ENCODE results near the gene CSNK1A1L. TPM values are rescaled to one million over a fixed set of nuclear protein-coding genes. Genes with fewer than 3 reads are reported as not detected.
A peak's percentile ranks its signal among the peaks of the same experiment; 100 is the strongest.

The CSNK1A1L gene
- polyA plus RNA-seq (ENCODE audit: insufficient read depth in 1 of 5, insufficient read length in 5 of 5, low replicate concordance in 1 of 5): under 1 TPM in 4 of 5 donors, not detected in 1; 0.10 to 0.22 (median 0.16) TPM
- long read RNA-seq, donor 1: 0 reads
- long read RNA-seq, donor 2, partial matches to known transcripts: 0 of 2 reads
- long read RNA-seq, donor 2, other reads (novel, unspliced or antisense): 0 of 2 reads
- long read RNA-seq, donor 3: 0 reads
- long read RNA-seq, donor 4: 0 reads
- long read RNA-seq, donor 5: 0 reads
- long read RNA-seq, donor 6: 0 reads
- long read RNA-seq, donor 7: 0 reads
- long read RNA-seq, donor 8: 0 reads

DNA sequence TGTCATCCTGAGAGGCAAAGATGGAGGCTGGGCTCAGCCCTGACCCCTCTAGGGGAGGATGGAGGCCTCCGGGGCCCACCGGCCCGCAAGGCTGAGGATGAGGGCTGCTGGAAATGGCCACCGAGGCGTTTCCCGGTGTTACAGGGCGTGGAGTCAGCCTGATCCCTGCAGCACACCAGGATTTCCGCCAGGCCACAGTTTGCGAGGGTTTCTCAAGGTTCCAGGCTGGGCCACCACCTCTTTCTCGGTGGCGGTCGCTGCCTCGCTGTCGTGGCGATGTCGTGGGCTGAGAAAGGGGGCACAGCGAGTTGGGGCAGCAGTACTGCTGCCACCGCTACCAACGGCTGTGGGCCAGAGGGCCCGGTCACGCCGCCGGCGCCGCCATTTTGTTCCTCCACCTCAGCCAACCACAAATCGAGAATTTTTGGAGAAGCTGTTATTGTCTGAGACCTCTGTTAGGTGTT, at the start of gene CSNK1A1L:
Gene CSNK1A1L, minus strand, starts transcription at position 414 of the 464 bp plus-strand sequence. Its CDS starts 408 bp downstream, at position 6.
- no peak for DNase-seq

DNA sequence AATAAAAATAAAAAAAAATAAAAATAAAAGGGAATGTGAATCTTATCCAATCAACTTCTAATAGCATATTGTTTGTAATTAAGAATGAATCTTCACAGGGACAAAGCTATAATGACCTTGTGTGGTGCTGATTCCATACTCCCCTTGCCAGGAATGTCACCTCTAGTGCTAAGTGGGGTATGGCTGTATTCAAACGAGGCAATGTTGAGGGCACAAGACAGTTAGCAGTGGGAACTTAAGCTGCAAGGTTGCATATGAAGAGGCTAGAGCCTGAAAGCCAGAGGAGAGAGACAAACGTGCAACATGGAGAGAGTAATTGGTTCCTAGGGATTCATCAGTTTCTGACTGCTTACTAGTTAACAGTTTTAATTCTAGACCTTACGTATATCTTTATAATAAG, 43.9 kb upstream of the CSNK1A1L start:
- DNase-seq: no peak

DNA sequence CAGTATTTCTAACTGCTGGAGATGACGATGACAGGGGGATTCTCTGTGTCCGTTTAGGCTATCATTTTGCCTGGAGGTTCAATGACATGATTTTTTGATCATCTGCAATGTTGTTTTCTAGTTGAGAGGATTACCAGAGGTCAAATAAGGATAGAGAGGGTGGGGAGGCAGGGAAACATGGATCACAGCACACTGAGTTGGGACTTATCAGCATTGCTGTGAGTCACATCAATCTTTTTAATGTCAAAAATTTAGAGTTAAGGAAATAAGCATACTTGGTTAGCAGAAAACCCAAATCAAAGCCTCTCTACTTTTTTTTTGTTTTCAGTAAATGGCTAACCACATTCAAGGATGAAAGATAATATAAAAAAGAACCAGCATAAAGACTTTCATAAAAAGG, 43.0 kb upstream of the CSNK1A1L start:
- no peak for DNase-seq

DNA sequence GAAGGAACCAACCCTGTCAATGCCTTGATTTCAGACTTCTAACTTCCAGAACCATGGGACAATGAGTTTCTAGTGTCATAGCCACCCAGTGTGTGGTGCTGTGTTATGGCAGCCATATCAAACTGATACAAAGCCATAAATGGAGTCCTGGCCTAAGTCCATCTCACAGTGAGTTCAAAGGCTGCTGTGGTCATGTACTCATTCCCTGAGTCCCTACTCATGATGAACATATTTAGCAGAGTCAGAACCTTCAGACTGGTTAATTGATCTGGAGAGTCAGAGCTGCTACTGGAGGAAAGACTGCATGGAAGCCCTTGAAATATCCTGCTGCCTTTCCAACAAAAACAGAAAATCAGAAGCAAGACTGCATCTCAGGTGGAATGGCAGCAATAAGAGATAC, 39.2 kb upstream of the CSNK1A1L start:
- DNase-seq: no peak

DNA sequence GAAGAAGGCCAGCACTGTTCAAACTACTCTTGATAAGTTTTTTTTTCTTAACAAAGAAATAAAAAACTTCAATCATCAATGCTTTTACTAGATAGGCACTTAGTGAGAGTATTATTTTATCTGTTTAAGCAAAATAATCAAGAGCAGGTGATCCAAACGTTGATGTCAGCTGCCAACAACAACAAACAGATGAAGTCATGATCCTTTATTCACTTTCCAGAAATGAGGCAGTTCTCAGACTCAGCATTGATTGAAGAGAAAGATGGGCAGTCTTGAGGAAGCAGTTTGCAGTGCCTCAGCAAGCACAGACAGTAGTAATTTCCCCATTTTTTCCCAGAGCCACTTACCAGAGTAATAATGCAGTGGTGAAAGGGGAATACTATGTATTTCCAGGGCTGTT, 38.4 kb upstream of the CSNK1A1L start:
- no peak for DNase-seq

DNA sequence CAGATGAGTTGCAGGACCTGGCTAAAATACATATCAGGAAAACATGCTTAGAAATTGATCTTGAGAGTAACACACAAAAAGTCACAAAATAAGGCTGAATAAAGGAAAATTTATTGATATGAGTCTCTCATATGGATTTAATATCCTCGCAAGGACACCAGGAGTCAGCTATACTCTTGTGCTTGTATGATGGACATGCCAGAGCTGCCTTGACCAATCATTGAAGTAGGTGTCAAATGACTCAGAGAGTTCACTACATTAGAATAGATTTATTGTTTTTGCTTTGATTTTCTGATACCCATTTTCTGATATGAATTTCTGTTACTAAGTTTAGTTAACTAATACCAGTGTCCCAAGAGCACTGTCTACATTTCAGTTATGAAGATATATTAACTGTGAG, 37.4 kb upstream of the CSNK1A1L start:
- DNase-seq: no peak

DNA sequence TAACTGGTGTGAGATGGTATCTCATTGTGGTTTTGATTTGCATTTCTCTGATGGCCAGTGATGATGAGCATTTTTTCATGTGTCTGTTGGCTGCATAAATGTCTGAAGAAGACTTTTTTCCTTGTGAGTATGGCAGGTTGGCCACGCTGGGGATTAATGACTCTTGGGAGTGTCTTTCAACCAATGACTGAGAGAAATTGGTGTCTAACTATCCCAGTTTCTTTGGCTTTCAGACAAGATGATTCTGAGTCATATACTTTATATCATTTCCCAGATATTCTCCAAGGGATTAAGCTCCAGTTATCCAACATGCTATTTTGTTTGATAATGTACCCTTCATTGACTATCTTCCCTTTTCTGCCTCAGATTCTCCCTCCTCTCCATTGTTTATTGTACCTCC, 35.5 kb upstream of the CSNK1A1L start:
- no peak for DNase-seq

DNA sequence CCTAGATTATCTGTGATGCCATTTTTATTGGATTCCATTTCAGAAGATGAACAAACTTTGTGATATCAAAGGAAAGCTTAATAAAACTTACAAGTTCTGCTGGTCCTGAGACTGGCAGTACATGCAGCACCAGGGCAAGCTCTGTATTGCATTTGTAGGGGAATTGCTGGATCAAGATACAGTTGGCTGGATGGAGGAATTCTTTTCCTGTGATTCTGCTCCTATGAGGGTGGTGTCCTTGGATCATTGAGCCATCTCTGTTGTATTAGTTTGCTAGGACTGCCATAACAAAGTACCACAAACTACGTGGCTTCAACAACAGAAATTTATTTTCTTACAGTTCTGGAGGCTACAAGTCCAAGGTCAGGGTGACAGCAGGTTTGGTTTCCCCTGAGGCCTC, 33.9 kb upstream of the CSNK1A1L start:
- no peak for DNase-seq

DNA sequence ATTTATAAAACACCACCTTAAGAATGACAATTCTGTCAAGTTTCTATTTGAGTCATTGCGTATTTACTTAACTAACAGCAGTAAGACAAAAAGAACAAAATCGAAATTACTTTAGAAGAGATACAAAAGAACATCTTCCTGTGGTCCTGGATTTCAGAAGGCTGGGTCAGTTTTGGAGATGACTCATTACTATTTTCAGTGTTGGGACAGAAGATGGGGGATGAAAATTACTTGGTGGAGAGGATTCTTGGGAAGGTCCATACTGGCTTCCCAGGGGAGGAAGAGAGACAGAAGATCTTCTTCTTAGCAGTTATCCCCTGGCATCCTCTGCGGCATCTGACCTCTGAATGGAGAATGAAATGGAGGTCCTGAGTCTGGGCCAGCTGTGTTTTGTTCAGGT, 33.5 kb upstream of the CSNK1A1L start:
- no peak for DNase-seq

DNA sequence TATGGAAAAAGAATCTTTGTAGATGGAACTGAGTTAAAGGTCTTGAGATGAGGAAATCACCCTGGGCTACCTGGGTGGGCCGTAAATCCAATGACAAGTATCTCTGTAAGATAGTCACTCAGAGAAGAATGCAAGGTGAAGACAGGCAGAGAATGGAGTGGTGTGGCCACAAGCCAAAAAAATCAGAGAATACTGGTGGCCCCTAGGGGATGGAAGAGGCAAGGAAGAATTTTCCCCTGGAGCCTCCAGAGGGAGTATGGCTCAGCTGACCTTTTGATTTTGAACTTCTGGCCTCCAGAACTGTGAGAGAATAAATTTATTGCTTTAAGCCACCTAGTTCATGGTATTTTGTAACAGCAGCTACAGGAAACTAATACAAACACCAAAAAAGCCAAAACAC, 32.7 kb upstream of the CSNK1A1L start:
- DNase-seq: no peak

DNA sequence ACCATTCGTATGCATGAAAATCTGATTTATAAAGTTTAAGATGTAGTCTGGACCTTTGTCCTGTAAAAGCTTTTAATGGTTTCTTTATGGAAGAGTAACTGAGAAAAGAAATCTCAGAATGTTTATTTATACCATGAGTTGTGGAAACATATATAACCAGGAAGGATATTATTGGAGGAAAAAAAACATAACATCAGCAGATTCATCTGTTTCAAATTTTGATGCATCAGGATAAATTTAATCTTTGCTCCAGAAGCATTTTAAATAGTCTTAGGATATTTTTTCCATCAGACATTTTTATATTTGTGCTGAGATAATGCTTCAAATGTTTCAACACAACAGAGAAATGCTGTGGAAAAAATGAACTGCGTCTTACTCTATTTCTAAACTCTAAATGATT, 31.2 kb upstream of the CSNK1A1L start:
- no peak for DNase-seq

DNA sequence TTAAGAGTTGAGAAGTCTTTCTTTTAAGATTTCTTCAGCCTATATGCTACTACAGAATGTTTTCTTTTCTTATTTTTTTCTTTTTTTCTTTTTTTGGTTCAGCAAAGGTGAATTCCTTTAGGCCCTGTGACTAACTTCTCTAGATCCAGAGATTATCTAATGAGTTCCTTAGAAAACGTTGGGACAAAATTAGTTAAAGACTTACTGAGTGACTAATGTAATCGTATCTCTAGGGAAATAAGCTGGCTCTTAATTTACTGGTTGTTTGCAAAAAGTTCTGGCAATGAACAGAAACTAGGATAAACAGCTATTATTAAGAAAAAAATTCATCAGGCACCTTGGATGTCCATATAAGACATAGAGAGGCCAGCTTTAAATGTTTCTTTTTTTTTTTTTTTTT, 30.7 kb upstream of the CSNK1A1L start:
- no peak for DNase-seq

DNA sequence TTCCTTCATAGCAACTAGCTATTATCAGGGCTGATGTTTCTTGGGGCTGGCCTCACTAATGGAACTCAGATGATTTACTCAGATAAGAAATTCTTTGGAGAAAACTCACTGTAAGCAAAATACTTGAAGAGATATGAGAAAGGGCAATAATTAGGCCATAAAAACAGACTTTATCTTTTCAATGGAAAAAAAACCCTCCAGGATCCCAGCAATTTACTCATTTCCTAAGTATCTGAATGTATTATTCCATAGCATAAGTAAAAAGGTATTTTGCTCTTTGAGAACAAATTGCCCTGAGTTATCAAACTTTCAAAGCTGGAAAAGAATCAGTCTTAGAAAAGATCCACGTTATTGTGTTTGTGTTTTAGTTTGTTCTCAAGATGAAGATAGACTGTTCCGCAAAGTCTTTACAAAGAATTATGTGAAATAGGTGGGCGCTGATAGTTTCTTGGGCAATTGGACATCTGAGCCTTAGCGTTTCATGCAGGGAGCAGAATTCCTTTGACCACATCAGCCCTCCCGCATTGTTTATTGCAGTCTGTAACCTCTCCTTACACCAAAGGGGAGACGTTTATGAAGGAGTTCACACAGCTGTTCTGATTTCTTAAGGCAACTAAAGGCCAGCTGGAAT, 29.1 kb upstream of the CSNK1A1L start:
- DNase-seq: no peak

DNA sequence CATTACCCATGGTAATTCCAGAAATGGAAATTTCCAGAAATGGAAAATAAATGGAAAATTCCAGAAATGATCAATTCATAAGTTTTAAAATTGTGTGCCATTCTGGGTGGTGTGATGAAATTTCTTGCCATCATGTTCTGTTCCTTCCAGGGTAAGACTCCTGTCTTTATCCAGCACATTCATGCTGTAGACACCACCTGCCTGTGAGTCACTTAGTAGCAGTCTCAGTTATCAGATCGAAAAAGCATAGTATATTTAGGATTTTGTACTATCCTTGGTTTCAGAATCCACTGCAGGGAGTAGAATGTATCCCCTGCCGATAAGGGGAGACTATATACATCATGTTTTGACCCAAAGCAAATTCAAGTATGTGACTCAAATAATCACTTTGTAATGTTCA, 26.7 kb upstream of the CSNK1A1L start:
- DNase-seq: no peak

DNA sequence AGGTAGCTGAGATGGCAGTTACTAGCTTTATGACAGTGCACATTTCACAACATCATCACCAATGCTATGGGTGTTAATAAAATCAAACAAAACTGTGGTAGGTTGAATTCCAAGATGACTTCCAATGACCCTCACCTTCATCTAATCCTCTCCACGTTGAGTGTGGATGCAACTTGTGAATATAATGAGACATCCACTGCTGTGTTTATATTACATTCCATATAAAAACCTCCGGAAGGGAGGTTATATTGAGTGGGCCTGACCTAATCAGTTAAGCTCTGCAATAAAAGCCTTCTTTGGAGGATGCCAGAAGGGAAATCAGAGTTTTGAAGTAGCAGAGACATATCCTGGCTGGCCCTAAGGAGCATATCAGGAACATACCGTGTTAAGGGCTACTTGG, 25.6 kb upstream of the CSNK1A1L start:
- no peak for DNase-seq

DNA sequence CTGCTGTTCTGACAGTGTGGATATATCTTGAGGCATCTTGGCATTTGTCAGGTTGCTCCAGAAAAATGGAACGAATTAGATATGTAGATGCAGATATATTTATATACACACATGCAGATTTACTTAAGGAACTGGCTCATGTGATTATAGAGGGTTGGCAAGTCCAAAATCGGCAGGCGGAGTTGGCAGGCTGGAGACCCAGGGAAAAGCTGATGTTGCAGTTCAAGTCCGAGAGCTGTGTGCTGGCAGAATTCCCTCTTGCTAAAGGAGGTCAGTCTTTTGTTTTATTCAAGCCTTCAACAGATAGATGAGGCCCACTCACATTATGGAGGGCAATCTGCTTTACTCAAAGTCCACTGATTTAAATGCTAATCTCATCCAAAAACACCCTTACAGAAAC, 24.4 kb upstream of the CSNK1A1L start:
- DNase-seq: no peak

DNA sequence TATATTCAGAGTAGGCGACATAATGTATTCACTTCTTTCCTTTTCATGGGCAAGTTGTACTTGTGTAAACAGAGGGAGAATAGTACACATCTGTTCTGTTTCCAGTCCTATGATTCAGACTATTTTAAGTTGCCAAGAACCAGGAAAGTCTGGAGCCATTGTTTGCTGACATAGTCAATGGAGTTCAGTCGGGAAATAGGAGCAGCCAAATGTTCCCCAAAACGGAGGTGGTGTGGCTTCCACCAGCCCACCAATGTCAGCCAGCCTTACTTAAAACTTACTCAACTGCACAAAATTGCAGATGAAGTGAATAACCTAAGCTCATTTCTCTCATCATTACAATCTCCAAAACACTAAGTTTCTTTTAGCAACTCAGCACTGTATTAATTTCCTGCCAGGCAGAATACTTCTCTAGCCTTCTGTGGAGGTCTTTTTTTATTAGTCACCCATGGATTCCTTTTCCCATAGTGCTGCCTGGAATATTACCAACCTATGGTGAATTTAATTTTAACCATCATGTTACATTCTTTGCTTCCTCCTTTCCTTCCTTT, 22.3 kb upstream of the CSNK1A1L start:
- DNase-seq: peak; percentile 56 to 75

DNA sequence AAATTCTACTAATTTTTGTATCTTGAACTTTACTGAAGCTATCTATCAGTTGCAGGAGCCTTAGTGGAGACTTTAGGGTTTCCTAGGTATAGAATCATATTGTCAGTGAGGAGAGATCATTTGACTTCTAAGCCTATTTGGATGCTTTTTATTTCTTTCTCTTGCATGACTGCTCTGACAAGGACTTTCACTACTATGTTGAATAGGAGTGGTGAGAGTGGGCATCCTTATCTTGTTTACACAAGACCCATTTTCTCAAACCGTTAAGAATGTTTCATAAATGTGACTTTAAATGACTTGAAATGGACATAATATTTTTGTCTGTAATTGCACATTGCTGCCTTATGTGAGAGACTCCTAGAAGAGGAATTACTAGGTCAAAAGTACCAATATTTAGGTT, 17.9 kb upstream of the CSNK1A1L start:
- no peak for DNase-seq

DNA sequence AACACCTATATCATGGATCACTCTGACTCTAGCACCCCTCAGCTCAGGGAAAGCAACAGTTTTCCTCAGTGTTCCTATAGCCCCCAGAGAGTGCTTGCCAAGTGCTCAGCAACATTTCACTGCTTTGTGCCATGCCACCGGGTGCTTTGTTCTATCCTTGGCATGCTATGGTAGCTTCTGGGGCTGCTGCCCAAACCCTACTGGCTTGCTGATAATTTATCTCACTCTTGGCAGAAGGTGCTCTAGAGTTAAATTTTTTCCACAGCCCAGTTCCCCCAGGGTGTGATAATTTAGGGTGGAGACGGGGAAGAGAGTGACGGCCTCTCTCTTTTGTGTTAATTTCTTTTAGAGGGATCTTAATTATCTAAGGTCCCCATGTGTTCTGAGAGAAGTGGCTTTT, 12.6 kb upstream of the CSNK1A1L start:
- DNase-seq: no peak

DNA sequence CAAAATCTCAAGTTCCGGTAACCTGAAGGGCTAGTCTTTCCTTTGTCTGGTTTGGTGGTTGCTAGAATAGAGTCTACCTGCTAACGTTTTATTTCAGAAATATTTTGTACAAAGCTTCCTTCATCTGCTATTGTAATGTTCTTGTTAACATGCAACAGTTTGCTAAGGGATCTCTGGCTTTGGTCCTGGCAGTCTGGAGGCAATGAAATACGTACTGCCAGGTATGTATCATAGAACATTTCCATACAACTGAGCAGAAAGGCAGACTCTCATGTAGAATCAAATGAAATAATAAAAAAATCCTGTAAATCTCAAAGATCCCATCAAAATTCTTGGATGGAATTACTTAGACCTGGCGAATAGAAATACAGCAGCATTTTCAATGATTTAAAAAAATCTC, 8.8 kb upstream of the CSNK1A1L start:
- no peak for DNase-seq

DNA sequence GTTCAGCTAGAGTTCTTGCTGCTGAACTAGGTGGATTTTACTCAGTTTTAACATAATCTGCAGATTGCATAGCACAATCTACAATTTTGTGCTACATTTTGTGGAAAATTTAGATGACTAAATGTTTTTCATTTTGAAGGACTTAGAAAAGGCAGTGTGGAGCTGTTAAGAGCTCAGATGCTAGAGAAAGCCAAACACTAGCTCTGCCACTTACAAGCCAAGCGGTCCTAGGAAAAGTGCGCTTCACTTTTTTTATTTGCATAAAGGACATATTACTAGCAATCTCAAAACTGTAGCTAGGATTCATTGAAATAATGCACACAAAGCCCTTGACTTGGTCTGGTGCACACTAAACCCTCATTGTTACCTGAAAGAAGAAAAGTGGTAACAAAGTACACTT, 8.1 kb upstream of the CSNK1A1L start:
- no peak for DNase-seq

DNA sequence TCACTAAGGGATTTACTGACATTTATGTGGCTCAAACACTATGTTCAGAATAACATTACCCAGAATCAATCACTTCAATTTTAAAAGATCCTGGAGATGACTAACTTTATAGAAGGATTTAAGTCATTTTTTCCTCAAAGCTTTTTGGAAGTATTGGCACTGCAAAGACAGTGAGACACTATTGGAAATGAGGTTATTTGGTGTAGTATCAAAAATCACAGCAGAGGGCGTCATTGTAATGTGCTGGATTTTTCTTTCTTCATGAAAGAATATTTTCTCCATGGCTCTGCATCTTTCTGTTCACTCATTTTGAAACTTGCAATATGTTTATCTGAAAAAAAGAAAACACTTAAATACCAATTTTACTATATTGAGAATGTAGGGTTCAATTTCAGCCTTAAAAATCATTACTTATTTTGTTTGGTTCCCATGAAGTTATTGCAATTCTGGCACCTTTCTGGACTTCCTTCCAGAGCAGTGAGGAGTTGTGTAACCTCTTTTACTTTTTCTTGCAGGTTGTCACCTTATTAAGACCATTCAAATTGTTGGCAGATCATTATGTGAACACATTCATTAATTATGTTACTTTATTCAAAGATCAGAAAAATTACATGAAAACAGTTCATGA, 3.7 kb upstream of the CSNK1A1L start:
- peak; percentile 47 to 63 for DNase-seq

DNA sequence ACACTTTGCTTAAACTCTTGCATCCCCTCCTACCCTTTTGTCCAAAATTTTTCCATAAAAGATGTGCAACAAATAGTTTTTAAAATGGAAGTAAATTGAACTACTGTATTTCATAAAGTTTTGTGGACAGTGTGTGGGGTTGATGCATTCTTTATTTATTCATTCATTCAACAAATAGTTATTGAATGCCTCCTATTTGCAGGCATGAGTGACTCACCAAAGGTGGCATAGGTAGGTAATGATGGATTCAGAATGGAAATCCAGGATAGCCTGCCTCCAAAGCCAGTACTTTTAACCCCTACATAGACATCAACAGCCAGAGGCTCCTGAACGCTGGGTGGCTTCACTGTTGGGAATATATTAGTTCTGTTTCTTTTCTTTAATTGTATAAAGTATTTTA, 2.4 kb upstream of the CSNK1A1L start:
- no peak for DNase-seq

Data from right lung (tissue), 10 donors.